Fibroblast of skin of right quadriceps (primary cell): ENCODE data around the gene HDAC2.
"Not testable (repeated sequence)": the region's sequence is repeated elsewhere in the genome, so short reads cannot be mapped to it uniquely, and the experiment has no call there.

ENCODE experiments used
- DNase-seq: peaks from one replicate; pipeline ENCODE4 v3.0.0-alpha.2; 2013

The HDAC2 gene

DNA sequence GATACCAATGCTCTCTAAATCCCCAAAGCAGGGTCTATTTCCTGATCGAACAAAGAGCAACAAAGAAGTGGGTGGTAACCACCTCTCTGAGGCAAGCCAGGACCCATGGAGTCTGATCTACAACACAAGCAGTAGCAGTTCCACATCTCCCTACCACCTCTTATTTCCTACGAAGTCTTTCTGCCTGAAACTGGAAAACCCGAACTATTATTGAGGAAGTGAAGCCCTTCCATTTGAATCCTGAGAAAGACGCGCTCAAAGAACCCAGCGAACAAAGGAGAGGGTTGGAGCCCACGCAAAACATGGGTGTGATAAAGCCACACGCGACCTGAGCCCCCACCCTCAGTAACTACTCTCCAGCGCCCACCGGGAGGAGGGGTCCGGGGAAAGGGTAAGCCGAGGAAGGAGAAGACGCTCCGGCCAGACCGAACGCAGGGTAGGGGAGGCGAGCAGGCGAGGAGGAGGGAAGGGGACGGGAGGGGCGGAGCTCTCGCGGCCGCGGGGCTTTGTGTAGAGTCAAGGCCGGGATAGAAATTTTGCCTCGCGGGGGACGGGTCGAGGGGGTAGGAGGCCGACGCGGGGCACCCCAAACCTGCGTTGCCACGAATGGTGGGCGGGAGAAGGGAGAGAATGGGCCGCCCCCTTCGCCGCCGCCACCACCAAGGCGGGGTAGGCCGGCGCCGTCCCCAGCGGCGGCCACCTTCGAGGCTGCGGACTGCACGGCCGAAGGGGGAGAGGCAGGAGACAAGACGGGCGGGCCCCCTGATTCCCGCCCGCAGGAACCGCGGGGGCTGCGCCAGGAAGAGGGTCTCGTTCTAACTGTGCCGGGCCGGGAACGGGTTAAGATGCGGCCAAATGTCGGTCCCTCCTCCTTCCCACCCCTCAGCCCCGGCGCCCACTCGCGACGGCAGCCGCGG lies 802 bp downstream of the HDAC2 start:
- DNase-seq = peak; percentile 49

DNA sequence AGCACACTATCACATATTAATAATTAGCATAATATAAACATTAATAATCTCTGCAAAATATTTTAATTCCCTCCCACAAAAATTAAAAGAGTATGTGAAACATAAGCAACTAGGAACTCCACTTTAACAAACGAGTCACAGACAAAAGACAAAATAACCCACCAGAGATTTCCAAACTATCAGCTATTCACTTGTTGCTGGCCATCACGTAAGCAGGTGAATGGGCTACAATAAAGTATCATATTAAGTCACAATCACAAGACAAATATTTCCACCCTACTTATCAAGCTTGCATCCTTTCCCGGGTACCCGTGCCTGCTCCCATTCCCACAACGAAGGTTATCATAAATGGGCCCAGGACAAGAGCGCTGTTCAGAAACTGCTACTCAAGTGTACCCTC lies 2.5 kb downstream of the HDAC2 start:
- DNase-seq = no peak

DNA sequence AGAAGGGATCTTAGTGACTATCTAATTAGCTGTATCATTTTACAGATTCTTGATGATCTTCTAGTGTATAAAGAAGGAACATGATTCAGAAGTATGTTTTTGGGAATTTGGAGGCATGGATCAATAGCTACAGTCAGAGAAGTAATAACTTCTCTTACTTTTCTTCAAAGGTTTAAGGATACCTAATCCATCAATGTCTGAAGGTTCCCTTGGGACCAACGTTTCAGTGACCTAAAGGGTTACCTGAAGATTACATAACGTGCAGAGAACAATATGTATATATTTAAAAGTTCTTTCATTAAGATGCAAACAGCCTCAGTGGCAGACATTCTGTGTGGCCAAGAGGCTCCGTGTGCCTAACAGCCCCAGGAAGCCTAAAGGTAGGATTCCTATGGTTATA lies 3.2 kb downstream of the HDAC2 start:
- DNase-seq = no peak

DNA sequence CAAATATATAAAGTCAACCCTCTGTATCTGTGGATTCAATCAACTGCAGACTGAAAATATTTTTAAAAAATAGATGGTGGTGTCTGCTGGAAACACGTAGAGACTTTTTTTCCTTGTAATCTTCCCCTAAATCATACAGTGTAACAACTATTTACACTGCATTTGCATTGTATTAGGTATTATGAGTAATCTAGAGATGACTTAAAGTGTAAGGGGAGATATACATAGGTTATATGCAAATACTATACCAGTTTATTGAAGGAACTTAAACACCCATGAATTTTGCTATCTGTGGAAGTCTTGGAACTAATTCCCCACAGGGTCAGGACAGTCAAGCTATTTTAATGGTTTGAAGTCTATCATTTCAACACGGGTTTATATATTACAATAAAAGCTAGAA lies 10.2 kb downstream of the HDAC2 start:
- no peak for DNase-seq

DNA sequence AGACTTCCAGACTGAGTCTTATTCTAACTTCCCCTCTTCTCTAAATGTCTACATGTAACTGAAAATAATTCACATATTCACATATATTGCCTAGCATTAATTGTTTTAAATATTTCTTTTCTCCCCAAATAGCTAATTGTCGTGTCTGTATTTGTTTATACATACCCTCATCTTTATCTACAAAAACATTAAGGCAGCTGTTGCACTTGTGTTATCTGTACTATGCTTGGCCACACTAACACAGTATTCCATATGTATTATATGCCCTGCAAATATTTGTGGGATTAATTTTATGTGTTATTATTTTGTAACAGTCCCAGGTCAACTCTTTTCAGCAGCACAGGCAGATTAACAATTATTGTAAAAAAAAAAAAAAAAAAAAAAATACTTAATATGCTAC lies 11.7 kb downstream of the HDAC2 start:
- no peak for DNase-seq

DNA sequence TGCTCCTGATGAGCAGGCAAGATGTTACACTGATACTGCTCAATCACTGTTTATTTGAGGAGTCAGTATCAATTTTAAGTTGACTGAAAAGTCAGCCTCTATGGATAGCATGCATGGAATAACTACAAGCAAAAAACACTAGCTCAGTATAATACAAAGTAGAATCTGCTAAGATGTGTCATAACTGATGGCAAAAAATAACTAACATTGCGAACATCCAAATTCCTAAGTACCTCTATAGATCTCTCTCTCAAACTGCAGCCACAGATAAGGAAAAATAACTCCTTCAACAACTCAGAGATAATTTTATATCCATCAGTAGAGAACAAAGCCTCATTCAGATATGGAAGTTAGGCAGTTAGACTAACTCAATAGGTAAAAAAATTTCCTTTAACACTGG lies 16.3 kb downstream of the HDAC2 start:
- no peak for DNase-seq

DNA sequence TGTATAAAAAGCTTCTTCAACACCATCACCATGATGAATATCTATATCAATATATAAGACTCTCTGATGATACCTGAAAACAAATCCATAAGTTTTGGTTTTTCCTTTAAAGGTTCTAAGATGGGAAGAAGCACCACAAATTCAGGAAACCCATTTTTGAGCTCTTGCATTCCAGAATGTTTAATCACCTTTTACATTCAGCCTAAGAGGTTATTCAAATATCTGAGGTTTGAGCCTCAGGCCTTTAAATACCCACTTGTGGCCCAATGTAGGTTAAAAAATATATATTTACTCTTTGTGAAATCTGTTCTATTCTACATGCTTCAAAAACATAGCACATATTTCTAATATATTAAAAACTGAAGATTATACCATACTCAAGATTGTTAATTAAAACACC lies 17.6 kb downstream of the HDAC2 start:
- peak; percentile 61 for DNase-seq

DNA sequence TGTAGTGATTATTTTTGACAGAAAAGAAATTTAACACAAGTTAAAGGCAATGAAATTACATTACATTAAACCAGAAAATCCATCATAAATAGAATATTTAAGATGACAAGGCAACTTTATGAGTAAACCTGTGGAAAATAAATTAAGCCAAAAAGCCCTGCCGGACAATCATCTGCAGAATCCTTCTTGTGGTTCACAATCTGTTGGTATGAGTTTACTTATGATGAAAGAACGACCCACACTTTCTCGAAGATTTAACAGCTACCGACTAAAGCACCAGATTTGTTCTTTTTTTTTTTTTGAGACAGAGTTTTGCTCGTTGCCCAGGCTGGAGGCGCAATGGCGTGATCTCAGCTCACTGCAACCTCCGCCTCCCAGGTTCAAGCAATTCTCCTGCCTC lies 21.4 kb downstream of the HDAC2 start:
- no peak for DNase-seq

DNA sequence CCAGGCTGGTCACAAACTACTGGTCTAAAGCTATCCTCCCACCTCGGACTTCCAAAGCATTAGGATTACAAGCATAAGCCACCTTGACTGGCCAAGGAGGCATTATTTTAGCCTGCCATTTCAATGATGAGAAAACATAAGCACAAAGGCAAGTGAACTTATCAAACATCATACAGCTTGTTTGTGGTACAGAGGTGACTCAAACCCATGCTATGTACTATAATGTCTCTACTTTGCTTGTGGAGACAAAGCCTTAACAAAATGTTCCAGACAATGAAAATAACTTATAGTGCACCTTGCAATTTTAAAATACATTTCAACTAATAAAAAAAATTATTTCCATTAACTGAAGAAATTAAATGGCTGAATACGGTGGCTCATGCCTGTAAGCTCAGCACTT lies 26.2 kb downstream of the HDAC2 start:
- no peak for DNase-seq

DNA sequence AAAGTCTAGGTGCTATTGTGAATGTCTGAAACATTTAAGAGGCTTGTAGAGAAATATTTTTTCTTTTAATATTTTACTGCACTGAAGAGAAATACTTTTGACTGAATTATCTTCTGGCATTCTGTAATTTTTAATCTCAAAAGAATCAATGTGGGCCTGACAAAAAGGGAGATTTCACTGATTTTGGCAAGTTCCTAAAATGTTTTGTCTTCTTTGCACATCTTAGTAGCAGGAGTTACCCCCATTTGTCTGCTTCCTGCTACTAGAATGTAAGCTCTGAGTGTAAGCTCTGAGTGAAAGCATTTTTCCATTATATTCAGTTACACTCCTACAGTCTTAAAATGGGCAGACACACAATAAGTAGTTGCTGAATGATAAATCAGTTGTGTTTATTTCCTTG lies 31.1 kb downstream of the HDAC2 start:
- no peak for DNase-seq

DNA sequence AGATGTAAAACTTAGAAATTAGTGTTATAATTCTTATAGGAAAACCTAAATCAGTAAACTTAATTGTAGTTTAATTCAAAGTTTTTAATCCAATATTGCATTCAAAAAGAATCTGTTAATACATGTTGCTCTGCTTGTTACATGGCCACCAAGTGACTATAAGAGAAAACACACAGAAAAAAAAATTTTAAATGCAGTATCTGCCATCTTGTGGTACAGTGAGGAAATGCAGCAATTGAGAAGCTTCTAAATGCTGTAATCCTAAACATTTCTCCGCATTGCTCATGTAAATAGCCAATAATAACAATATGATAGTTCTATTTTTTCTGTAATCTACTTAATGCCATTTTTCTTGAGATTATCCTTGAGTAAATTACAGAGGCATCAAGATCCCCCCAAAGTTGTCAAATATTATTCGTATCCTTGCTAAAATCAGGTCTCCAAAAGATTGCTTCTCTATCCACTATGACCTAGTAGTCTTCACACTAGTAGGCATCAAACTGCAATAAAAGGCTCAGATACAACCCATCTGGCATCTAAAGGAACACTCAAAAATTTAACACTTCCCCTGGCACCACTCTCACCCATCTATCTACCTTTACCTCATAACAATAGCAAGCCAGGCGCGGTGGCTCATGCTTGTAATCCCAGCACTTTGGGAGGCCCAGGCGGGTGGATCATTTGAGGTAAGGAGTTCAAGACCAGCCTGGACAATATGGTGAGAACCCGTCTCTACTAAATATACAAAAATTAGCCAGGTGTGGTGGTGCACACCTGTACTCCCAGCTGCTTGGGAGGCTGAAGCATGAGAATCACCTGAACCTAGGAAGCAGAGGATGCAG lies 34.6 kb downstream of the HDAC2 start:
- peak; percentile 74 for DNase-seq

DNA sequence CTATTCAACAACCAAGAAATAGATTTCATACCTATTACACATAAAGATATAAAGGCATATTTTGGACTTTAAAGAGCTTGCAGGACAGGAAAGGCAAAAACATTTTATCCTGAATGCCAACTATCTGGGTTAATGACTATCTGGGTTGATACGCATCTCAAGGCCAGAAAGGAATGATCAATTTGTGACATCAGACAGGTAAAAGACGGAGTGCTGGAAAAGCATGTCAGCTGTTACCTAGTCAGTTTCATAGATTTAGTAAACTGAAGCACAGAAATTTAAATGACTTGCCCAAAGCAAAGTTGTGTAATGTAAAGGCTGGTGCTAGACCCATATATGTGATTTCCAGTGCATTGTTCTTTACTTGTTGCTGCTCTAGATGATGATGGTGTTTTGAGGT lies 36.8 kb downstream of the HDAC2 start:
- DNase-seq = no peak

DNA sequence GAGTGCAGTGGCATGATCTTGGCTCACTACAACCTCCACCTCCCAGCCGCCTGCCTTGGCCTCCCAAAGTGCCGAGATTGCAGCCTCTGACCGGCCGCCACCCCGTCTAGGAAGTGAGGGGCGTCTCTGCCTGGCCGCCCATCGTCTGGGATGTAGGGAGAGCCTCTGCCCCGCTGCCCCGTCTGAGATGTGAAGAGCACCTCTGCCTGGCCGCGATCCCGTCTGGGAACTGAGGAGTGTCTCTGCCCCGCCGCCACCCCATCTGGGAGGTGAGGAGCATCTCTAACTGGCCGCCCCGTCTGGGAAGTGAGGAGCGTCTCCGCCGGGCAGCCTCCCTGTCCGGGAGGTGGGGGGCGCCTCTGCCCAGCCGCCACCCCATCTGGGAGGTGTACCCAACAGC lies 39.0 kb downstream of the HDAC2 start:
- DNase-seq = not testable (repeated sequence)

DNA sequence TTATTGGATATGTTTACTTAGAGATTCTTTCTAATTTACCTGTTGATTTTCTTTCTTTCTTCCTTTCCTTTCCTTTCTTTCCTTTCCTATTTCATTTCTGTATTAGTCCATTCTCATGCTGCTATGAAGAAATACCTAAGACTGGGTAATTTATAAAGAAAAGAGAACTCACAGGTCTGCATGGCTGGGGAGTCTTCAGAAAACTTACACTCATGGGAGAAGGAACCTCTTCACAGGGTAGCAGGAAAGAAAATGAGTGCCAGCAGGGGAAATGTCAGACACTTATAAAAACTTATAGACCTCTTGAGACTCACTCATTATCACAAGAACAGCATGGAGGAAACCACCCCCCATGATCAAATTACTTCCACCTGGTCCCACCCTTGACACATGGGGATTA lies 40.8 kb downstream of the HDAC2 start:
- DNase-seq = no peak

DNA sequence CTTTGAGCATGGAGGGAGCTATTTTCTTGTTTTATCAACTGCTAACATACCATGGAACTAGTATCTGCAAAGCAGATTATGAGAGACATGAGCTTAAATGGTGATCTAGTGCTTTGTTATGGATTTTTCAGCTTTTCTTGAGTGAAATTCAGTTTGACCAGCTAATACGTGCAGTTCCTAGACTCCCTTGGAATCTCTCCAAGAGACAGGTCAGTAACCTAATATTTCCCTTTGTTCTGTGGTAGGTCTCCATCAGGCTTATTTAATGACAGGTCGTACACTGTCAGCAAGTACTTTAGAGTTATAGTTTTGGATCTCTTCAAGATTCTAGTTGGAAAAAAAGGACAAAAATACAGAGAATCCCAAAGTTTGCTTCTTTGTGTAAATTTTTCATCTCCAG lies 43.9 kb downstream of the HDAC2 start:
- DNase-seq = no peak

DNA sequence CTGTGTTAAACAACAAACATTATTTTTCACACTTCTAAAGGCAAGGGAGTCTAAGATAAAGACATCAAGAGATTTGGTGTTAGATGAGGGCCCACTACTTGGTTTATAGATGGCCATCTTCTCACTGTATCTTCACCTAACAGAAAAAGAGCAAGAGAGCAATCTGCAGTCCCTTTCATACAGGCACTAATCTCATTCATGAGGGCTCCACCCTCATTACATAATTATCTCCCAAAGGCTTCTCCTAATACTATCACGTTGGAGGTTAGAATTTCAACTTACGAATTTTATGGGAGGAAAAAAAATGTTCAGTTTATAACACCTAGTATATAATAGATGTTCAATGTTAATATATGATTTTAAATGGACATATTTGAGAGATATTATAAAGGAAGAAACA lies 45.6 kb downstream of the HDAC2 start:
- no peak for DNase-seq

DNA sequence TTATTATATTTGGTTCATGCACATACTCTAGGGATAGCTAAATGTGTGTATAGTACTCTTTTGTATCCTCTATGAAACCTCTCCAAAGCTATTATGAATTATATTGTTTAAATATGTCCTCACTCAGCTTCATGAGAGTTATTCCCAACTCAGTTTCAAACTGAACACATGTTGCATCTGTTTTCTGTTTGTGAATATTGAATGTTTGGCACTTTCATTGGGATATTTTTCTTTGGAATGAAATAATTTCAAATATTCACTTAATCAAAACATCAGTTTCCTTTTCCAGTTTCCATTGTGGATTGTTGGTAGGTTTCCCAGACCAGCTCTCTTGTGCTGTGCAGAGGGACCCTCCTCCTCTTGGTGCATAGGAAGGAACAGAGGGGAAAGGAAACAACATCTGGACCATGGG lies 46.6 kb downstream of the HDAC2 start:
- DNase-seq = peak; percentile 39

DNA sequence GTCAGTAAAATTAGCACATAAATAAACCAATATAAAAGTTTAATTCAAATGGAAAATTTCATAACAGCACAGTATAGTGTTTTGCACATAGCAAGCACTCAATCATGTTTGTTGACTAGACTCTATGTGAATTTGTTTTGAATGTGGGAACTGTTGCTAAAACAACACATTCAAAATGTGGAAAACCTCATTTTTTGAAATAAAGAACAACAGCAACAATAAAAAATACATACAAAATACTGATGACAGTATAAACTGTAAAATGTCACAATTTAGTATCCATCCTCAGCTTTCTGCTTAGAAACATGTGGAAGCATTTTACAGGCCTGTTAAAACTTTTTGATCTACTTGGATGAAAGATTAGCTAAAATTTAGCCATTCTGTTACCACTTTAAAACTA lies 47.4 kb downstream of the HDAC2 start:
- DNase-seq = no peak

DNA sequence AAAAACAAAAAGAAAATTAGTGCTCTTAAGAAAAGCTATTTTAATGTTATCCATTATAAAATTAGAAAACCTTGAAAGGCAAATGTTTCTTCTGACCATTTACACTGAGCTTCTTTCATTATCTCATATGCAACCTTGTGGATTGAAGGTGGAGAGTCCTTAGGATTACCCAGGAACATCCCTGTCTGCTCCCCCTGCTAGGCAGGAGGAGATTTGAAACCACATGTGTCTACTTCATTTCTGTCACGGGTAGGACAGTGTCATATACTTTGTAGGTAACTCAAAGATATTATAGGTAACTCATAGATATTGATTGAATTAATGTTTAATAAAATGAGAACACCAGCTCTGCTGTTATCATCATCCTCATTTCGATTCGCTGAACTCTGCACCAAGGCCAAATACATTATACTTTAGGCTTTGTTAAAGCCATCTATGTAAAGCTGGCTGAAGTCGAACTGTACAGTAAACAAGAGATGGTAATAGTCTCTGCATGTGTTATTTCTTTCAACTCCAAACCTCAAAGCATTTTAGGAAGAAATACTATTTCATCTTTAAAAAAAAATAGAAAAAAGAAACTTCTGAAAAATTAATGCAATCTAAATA lies 49.5 kb downstream of the HDAC2 start:
- no peak for DNase-seq

DNA sequence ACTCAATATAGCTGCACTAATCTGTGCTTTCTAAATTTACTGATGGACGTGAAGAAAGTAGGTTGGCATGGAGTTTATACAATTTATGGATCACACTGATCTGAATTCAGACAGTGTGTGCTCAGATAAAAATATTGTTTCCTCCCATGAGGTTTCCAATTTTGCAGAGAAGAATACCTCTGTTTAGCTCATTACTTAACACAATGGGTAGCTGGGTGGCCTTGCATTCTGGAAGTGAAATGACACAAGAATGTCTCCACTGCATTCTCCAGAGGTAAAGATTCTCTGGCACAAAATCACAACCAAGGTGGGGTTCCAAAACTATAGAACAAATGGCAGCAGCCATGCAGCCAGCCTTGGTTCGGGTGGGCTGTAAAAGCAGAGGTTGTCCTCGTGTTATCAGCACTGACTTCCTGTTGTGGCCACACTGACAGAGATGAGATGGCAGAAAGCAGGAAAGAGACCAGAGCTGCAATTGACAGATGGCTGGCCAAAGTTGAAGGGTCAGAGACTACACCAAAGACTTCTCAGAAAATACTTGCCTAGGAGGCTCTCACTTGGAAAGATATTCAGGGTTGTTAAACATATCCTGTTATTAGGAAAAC lies 50.2 kb downstream of the HDAC2 start:
- no peak for DNase-seq

DNA sequence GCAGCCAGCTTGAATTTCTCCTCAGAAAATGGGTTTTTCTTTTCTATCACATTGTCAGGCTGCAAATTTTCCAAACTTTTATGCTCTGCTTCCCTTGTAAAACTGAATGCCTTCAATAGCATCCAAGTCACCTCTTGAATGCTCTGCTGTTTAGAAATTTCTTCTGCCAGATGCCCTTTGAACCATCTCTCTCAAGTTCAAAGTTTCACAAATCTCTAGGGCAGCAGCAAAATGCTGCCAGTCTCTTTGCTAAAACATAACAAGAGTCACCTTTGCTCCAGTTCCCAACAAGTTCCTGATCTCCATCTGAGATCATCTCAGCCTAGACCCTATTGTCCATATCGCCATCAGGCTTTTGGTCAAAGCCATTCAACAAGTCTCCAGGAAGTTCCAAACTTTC lies 60.7 kb downstream of the HDAC2 start:
- DNase-seq = not testable (repeated sequence)

DNA sequence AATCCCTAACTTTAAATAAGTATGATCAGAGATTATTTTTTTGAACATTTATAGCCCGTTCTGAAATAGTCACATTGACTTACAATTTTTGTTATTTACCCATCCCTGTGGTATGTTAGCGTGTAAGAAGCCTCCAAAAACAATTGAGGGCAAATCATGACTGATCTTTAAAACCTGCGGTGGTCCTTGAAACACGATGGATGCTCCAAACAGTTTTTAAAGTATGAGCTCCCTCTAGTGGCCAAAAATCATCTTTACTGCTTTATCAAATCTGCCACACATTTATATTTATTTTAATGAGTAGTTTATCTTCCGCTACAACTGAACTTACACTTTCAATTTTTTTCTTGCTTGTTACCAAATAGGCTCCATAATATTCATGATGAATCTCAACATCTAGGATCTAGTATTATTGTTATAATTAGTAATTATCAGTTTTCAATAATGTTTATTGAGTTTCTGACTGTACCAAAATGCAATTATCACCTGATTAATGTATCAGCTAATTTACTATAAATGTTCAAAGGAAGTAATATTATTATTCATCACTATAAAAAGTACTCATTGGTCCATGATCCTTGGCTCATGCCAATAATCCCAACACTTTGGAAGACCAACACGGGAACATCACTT lies 61.6 kb downstream of the HDAC2 start:
- DNase-seq = peak; percentile 86

DNA sequence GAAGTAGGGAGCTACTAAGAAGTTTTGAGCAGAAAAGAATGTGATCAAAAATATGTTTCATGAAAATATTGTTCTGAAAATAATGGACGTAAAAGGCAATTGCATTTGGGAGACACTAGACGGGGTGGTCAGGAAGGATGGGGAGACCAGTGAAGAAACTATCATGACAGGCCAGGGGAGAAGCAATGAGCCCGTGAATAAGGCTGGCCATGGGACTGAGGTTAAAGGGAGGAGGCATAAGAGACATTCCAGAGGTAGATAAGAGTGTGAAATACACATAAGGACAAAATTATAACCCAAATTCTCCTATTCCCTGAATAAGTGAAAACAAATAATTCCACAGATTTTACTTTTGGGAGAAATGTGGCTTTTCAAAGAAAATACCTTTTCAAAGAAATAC lies 62.1 kb downstream of the HDAC2 start:
- no peak for DNase-seq
